ENCODE results near the gene FUNDC1.

DNA sequence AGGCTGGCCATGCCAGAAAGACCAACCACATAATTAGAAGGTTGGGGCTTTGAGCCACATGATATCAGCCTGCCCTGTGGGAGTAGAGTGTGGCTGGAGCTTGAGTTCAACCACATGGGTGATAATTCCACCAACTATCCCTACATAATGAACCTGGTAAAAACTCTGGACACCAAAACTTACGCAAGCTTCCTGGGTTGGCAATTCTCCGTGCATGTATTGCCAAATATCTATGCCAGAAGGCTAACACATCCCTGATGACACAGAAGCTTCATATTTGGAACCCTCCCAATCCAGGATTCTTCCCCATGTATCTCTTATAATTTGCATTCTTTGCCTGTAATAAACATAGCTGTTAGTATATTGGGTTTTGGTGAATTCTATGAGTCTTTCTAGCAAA, 68.2 kb downstream of the FUNDC1 start:
- TF ChIP-seq, protein P1, sequence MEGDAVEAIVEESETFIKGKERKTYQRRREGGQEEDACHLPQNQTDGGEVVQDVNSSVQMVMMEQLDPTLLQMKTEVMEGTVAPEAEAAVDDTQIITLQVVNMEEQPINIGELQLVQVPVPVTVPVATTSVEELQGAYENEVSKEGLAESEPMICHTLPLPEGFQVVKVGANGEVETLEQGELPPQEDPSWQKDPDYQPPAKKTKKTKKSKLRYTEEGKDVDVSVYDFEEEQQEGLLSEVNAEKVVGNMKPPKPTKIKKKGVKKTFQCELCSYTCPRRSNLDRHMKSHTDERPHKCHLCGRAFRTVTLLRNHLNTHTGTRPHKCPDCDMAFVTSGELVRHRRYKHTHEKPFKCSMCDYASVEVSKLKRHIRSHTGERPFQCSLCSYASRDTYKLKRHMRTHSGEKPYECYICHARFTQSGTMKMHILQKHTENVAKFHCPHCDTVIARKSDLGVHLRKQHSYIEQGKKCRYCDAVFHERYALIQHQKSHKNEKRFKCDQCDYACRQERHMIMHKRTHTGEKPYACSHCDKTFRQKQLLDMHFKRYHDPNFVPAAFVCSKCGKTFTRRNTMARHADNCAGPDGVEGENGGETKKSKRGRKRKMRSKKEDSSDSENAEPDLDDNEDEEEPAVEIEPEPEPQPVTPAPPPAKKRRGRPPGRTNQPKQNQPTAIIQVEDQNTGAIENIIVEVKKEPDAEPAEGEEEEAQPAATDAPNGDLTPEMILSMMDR (IDR thresholded peaks at IDR 0.05), result no peak
- TF ChIP-seq POLR2A (IDR thresholded peaks at IDR 0.05), result no peak
